Mammary epithelial cell (primary cell): ENCODE data around the gene GMPPA.

Experiments
- EZH2 ChIP-seq: IDR thresholded peaks from 2 replicates; pipeline ENCODE4 v1.6.1; 2012; ENCODE audit warnings: low read length, inconsistent platforms, borderline replicate concordance
- TF ChIP-seq, protein P1 (sequence below), 2 donors: IDR thresholded peaks in 1 of 2; conservative IDR thresholded peaks in 1 of 2; 2 replicates each; pipeline ENCODE4 v1.5.1; 2011 to 2012; ENCODE audit warnings: inconsistent platforms in 2 of 2, low read length in 2 of 2, mild to moderate bottlenecking in 2 of 2, control low read depth in 1 of 2, low read depth in 1 of 2; ENCODE audit not compliant: insufficient read depth in 1 of 2; ENCODE audit errors: extremely low read depth in 1 of 2

DNA sequence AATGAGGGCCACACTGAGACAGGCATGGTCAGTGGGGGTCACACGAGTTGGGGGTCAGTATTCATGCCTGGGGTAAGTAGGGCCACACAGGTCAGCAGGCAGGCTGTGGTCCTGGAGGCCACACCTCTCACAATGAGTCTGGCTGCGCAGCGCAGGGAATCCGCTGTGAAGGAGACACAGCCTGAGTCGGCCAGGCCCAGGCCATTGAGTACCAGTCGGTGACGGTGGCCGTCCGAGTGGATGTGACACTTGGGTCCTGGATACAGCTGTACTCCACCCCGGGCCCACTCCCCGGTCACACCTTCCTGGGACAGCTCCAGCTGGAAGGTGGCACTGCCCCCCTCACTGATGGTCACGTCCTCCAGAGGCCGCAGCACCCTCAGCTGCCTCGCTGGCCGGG is 55.7 kb downstream of the GMPPA start:
- TF ChIP-seq, protein P1, sequence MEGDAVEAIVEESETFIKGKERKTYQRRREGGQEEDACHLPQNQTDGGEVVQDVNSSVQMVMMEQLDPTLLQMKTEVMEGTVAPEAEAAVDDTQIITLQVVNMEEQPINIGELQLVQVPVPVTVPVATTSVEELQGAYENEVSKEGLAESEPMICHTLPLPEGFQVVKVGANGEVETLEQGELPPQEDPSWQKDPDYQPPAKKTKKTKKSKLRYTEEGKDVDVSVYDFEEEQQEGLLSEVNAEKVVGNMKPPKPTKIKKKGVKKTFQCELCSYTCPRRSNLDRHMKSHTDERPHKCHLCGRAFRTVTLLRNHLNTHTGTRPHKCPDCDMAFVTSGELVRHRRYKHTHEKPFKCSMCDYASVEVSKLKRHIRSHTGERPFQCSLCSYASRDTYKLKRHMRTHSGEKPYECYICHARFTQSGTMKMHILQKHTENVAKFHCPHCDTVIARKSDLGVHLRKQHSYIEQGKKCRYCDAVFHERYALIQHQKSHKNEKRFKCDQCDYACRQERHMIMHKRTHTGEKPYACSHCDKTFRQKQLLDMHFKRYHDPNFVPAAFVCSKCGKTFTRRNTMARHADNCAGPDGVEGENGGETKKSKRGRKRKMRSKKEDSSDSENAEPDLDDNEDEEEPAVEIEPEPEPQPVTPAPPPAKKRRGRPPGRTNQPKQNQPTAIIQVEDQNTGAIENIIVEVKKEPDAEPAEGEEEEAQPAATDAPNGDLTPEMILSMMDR (conservative IDR thresholded peaks at IDR 0.05 in 1 of 2, IDR thresholded peaks at IDR 0.05 in 1 of 2; ENCODE audit: extremely low read depth in 1 of 2, insufficient read depth in 1 of 2, low read depth in 1 of 2, low read length in 2 of 2): no peak
- TF ChIP-seq EZH2: no peak
